ENCODE results near the gene RASL11B.

- TF ChIP-seq CTCF (IDR thresholded peaks at IDR 0.05; ENCODE audit: extremely low read depth in 1 of 2, insufficient read depth in 1 of 2, low read depth in 1 of 2, low read length in 2 of 2), result no peak
- no peak for TF ChIP-seq EZH2 (IDR thresholded peaks at IDR 0.05; ENCODE audit: borderline replicate concordance, low read depth, low read length, severe bottlenecking)
Observed at GRCh38 chr4:52873191-52873590, 11.1 kb downstream of the RASL11B start.
